Measurements from ENCODE around the gene UST. TPM values are rescaled to one million over a fixed set of nuclear protein-coding genes. Genes with fewer than 3 reads are reported as not detected.

UST gene
- total and polyA plus RNA-seq, 9 of the 15 experiments (the other 6 are each of a cell fraction or from before 2014, with no cell fraction given), result 0.04 to 0.10 TPM; not detected in 7

GRCh38 chr6:148996815-148997214 lies 250.0 kb downstream of the UST start:
- no peak for FAIRE-seq

More at GRCh38 chr6:148996815-148997214, 250.0 kb downstream of the UST start:
- ATAC-seq (no peak), DNase-seq (ENCODE audit: extremely low read depth in 1 of 4, low spot score in 3 of 4) (no peak)
- ChIA-PET CTCF (ENCODE audit: low intra/inter-chr PET ratio) (no interaction called here), POLR2A (no interaction called here)
- WGBS (ENCODE audit: insufficient coverage, low coverage, missing lambda C conversion rate), result 0% methylated on average over 1 of the region's 1 CpG
- in situ Hi-C loops (cut with MboI), result no loop called here
- Histone ChIP-seq H3K4me3 (no peak overlapping the region), H3K9me3 (replicated peaks; ENCODE audit: control insufficient read depth, insufficient read depth, low read depth, low read length) (no peaks in the 10 kb centered on the region), H3K27me3 (ENCODE audit: control insufficient read depth in 2 of 2, insufficient read depth in 2 of 2, low read length in 2 of 2) (no peaks in the 10 kb centered on the region), H3K9ac (ENCODE audit: insufficient read depth in 1 of 2, low read depth in 2 of 2, low read length in 2 of 2) (no peak overlapping the region), H3K4me1 (replicated peaks in 1 of 2; ENCODE audit: control insufficient read depth in 2 of 2, insufficient read depth in 2 of 2, low read length in 2 of 2) (no peaks in the 10 kb centered on the region), H4K20me1 (replicated peaks; ENCODE audit: control insufficient read depth, insufficient read depth, low read length) (no peaks in the 10 kb centered on the region), H2AFZ (ENCODE audit: low read depth, low read length) (no peak overlapping the region), H3K4me2 (ENCODE audit: insufficient read depth, low read length) (no peak overlapping the region), H3K27ac (ENCODE audit: extremely low read depth, low read depth, low read length) (no peak overlapping the region), H3K79me2 (ENCODE audit: control insufficient read depth, insufficient read depth, low read length) (no peaks in the 10 kb centered on the region), H3K36me3 (ENCODE audit: control insufficient read depth, insufficient read depth, low read length) (no peaks in the 10 kb centered on the region), H3K9me1 (ENCODE audit: control insufficient read depth, insufficient read depth, low read length) (no peaks in the 10 kb centered on the region)
- BruUV-seq (replicated peaks), result no TSS peak
- TF ChIP-seq BMI1 (IDR thresholded peaks at IDR 0.05; ENCODE audit: low read length), result no peak
- TF ChIP-seq ZNF668 (CRISPR knock-in tag; IDR thresholded peaks at IDR 0.05), result no peak
- no peak for TF ChIP-seq CTCF (IDR thresholded peaks at IDR 0.05 in 2 of 3, conservative IDR thresholded peaks at IDR 0.05 in 1 of 3; ENCODE audit: insufficient read depth in 2 of 3, low read depth in 1 of 3, low read length in 3 of 3)
- intact Hi-C loops (cut with micrococcal nuclease), result no loop called here
